ENCODE results near the gene MITF. TPM values are rescaled to one million over a fixed set of nuclear protein-coding genes. Genes with fewer than 3 reads are reported as not detected.

MITF gene
- total RNA-seq, 2 experiments from 2014 or later, result 0.15 TPM; not detected in 1

- ChIA-PET CTCF (interaction anchor here (0.6 kb wide), 1 partner anchor 468 kb away, joined by 4 read pairs; no protein-coding TSS in a partner anchor), POLR2A (no interaction called here)
Measured at GRCh38 chr3:69825446-69825845, 86.2 kb downstream of the MITF start.

GRCh38 chr3:69827127-69827526 is 87.9 kb downstream of the MITF start:
- ChIA-PET POLR2A (no interaction called here), CTCF (no interaction called here)

- POLR2A ChIA-PET, result no interaction called here
- CTCF ChIA-PET, result interaction anchor here (1.6 kb wide), 1 partner anchor 8 kb away, joined by 4 read pairs; no protein-coding TSS in a partner anchor
Measured at GRCh38 chr3:69828817-69829216, 89.6 kb downstream of the MITF start.

- ChIA-PET POLR2A (no interaction called here), CTCF (no interaction called here)
Measured at GRCh38 chr3:69830147-69830546, 90.9 kb downstream of the MITF start.

- ChIA-PET POLR2A (no interaction called here), CTCF (no interaction called here)
Measured at GRCh38 chr3:69831737-69832136, 92.5 kb downstream of the MITF start.

GRCh38 chr3:69833591-69833990 is 94.3 kb downstream of the MITF start:
- POLR2A ChIA-PET, result no interaction called here
- CTCF ChIA-PET, result no interaction called here

GRCh38 chr3:69838217-69838616 is 99.0 kb downstream of the MITF start:
- ChIA-PET POLR2A (no interaction called here), CTCF (no interaction called here)

GRCh38 chr3:69838696-69839515 is 99.6 kb downstream of the MITF start:
- POLR2A ChIA-PET, result no interaction called here
- CTCF ChIA-PET, result no interaction called here

GRCh38 chr3:69842351-69842750 is 103.1 kb downstream of the MITF start:
- CTCF ChIA-PET, result no interaction called here
- POLR2A ChIA-PET, result no interaction called here

- CTCF ChIA-PET, result no interaction called here
Measured at GRCh38 chr3:69842789-69843188, 103.5 kb downstream of the MITF start.

GRCh38 chr3:69844706-69845105 is 105.4 kb downstream of the MITF start:
- POLR2A ChIA-PET, result no interaction called here
- CTCF ChIA-PET, result no interaction called here

More at GRCh38 chr3:69842789-69843188, 103.5 kb downstream of the MITF start:
- POLR2A ChIA-PET, result no interaction called here

GRCh38 chr3:69847303-69847702 is 108.0 kb downstream of the MITF start:
- CTCF ChIA-PET, result no interaction called here
- POLR2A ChIA-PET, result no interaction called here

- CTCF ChIA-PET, result no interaction called here
- POLR2A ChIA-PET, result interaction anchor here (0.6 kb wide), 1 partner anchor 333 kb away, joined by 4 read pairs; no protein-coding TSS in a partner anchor
Measured at GRCh38 chr3:69848113-69848512, 108.8 kb downstream of the MITF start.

- ChIA-PET POLR2A (no interaction called here), CTCF (interaction anchor here (0.5 kb wide), 1 partner anchor 906 kb away, joined by 3 read pairs; no protein-coding TSS in a partner anchor)
Measured at GRCh38 chr3:69850849-69851248, 111.6 kb downstream of the MITF start.

GRCh38 chr3:69853027-69853426 is 113.8 kb downstream of the MITF start:
- ChIA-PET POLR2A (no interaction called here), CTCF (no interaction called here)

- CTCF ChIA-PET, result no interaction called here
- POLR2A ChIA-PET, result no interaction called here
Measured at GRCh38 chr3:69855436-69856162, 116.3 kb downstream of the MITF start.

GRCh38 chr3:69856965-69857705 is 117.9 kb downstream of the MITF start:
- CTCF ChIA-PET, result no interaction called here
- POLR2A ChIA-PET, result no interaction called here

- POLR2A ChIA-PET, result no interaction called here
- CTCF ChIA-PET, result no interaction called here
Measured at GRCh38 chr3:69861556-69861955, 122.3 kb downstream of the MITF start.

GRCh38 chr3:69864141-69864540 is 124.9 kb downstream of the MITF start:
- POLR2A ChIA-PET, result no interaction called here
- CTCF ChIA-PET, result no interaction called here

- ChIA-PET CTCF (no interaction called here), POLR2A (no interaction called here)
Measured at GRCh38 chr3:69864766-69865165, 125.5 kb downstream of the MITF start.
